Caki2 (cell line): Measurements from ENCODE around the gene DEAF1. TPM values are rescaled to one million over a fixed set of nuclear protein-coding genes. Genes with fewer than 3 reads are reported as not detected.

Experiments
- DNase-seq: peaks from one replicate; pipeline ENCODE4 v3.0.0-alpha.2; 2015; ENCODE audit warnings: low read depth
- in situ Hi-C: cut with HindIII; loops from 2 replicates; pipeline ENCODE4 v1.10.0; 2016; ENCODE audit warnings: low sequenced_read_pairs, low pct_unique_long_range_greater_than_20kb, mixed read lengths
- total RNA-seq: library from RNA; depleted of rRNA; stranded (reverse); fragments of >200 nt; shearing (Covaris generic); gene quantifications from 2 replicates; pipeline ENCODE4 v1.2.3, GENCODE V29; 2014; ENCODE audit warnings: low replicate concordance

Gene DEAF1
- total RNA-seq, 1 experiment from 2014 or later = 37.8 TPM

GRCh38 chr11:723120-723883 lies 28.3 kb upstream of the DEAF1 start:
- no peak for DNase-seq
- in situ Hi-C loops = no loop called here

- DNase-seq = no peak
- in situ Hi-C loops = no loop called here
These were observed 27.4 kb upstream of the DEAF1 start for GRCh38 chr11:722346-722811.

GRCh38 chr11:721741-722345 lies 26.8 kb upstream of the DEAF1 start:
- in situ Hi-C loops = no loop called here
- DNase-seq = no peak

GRCh38 chr11:721247-721740 lies 26.3 kb upstream of the DEAF1 start:
- DNase-seq = no peak
- in situ Hi-C loops = no loop called here

GRCh38 chr11:720642-721246 lies 25.7 kb upstream of the DEAF1 start:
- in situ Hi-C loops = no loop called here
- no peak for DNase-seq

- no peak for DNase-seq
- in situ Hi-C loops = no loop called here
These were observed 25.1 kb upstream of the DEAF1 start for GRCh38 chr11:720017-720641.

- in situ Hi-C loops = no loop called here
- no peak for DNase-seq
These were observed 24.4 kb upstream of the DEAF1 start for GRCh38 chr11:719214-720016.

- in situ Hi-C loops = no loop called here
- DNase-seq = no peak
These were observed 19.4 kb upstream of the DEAF1 start for GRCh38 chr11:714436-714835.

GRCh38 chr11:709109-709997 lies 14.3 kb upstream of the DEAF1 start:
- in situ Hi-C loops = no loop called here

GRCh38 chr11:708511-708910 lies 13.5 kb upstream of the DEAF1 start:
- in situ Hi-C loops = no loop called here
- no peak for DNase-seq

More at GRCh38 chr11:709109-709997, 14.3 kb upstream of the DEAF1 start:
- DNase-seq = no peak

- in situ Hi-C loops = no loop called here
- DNase-seq = peak; percentile 76
These were observed 12.9 kb upstream of the DEAF1 start for GRCh38 chr11:707817-708420.

- peak; percentile 89 for DNase-seq
- in situ Hi-C loops = no loop called here
These were observed 12.2 kb upstream of the DEAF1 start for GRCh38 chr11:706957-707816.

- no peak for DNase-seq
- in situ Hi-C loops = no loop called here
These were observed 11.5 kb upstream of the DEAF1 start for GRCh38 chr11:706439-706956.

- peak; percentile 48 for DNase-seq
- in situ Hi-C loops = no loop called here
These were observed 10.8 kb upstream of the DEAF1 start, which contains the start of gene EPS8L2 for GRCh38 chr11:705646-706438. TSS of gene EPS8L2 (plus strand) at chr11:706231. CDS start at chr11:709408, 3,177 bp downstream.
